ENCODE measurements around the gene WASHC2C.
"Not testable (repeated sequence)": the region's sequence is repeated elsewhere in the genome, so short reads cannot be mapped to it uniquely, and the experiment has no call there.

DNA sequence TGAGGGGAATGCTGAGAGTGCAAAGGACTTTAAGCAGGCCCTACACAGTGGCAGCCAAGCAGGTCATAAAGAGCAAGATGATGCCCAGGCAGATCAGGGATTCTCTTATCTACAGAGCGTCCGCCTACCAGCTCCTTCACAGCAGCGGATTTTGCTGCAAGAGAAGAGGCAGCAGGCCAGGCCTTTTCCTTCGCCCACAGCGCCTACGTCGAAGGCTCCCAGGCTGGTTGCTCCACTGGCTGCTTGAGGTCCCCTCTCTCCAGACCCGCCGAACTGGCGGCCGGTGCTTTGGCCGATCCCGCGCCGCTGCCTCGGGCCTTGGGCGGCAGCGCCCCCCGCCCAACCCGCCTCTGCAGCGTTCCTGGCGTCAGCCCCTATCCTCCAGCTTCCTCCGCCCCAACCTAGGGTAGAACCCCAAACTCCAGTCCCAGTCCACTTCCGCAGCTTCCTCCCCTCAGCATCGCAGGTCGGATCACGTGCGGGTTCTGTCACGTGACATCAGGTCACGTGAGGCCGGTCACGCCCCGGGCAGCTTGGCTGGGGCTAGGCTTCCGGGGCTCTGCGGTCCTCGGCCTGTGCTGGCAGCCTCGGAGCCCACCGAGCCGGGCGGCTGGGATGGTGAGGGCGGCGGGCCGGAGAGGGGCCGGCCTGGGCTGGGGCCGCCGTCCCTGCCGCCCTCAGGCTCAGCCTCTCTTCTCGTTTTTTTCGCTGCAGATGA is at the start of gene WASHC2C:
- TF ChIP-seq POLR2AphosphoS5 (IDR thresholded peaks at IDR 0.05; ENCODE audit: low read depth, low read length) (peak; percentile 55), TAF1 (IDR thresholded peaks at IDR 0.05; ENCODE audit: borderline replicate concordance, insufficient read depth, low read length) (0 out of 2 replicates have a peak, but pooled peaks have one; percentile 44)
- TF ChIP-seq, protein P1, sequence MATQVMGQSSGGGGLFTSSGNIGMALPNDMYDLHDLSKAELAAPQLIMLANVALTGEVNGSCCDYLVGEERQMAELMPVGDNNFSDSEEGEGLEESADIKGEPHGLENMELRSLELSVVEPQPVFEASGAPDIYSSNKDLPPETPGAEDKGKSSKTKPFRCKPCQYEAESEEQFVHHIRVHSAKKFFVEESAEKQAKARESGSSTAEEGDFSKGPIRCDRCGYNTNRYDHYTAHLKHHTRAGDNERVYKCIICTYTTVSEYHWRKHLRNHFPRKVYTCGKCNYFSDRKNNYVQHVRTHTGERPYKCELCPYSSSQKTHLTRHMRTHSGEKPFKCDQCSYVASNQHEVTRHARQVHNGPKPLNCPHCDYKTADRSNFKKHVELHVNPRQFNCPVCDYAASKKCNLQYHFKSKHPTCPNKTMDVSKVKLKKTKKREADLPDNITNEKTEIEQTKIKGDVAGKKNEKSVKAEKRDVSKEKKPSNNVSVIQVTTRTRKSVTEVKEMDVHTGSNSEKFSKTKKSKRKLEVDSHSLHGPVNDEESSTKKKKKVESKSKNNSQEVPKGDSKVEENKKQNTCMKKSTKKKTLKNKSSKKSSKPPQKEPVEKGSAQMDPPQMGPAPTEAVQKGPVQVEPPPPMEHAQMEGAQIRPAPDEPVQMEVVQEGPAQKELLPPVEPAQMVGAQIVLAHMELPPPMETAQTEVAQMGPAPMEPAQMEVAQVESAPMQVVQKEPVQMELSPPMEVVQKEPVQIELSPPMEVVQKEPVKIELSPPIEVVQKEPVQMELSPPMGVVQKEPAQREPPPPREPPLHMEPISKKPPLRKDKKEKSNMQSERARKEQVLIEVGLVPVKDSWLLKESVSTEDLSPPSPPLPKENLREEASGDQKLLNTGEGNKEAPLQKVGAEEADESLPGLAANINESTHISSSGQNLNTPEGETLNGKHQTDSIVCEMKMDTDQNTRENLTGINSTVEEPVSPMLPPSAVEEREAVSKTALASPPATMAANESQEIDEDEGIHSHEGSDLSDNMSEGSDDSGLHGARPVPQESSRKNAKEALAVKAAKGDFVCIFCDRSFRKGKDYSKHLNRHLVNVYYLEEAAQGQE (IDR thresholded peaks at IDR 0.05; ENCODE audit: insufficient read depth in 1 of 2, low read depth in 2 of 2, low read length in 2 of 2) = not testable (repeated sequence)
- TF ChIP-seq SIN3A (IDR thresholded peaks at IDR 0.05; ENCODE audit: borderline replicate concordance, insufficient read depth, low read length); FOXP2 (optimal IDR thresholded peaks at IDR 0.05; ENCODE audit: borderline replicate concordance, extremely low read depth, extremely low read length, insufficient read depth): not testable (repeated sequence)
